Measurements from ENCODE around the gene FITM2. TPM values are rescaled to one million over a fixed set of nuclear protein-coding genes. Genes with fewer than 3 reads are reported as not detected.
"Not testable (repeated sequence)": the region's sequence is repeated elsewhere in the genome, so short reads cannot be mapped to it uniquely, and the experiment has no call there.

FITM2 gene
- total RNA-seq, 1 experiment from 2014 or later, result 7.5 TPM

GRCh38 chr20:44334306-44334705, 23.3 kb upstream of the FITM2 start:
- DNase-seq (ENCODE audit: low read depth), result no peak

GRCh38 chr20:44331201-44331600, 20.2 kb upstream of the FITM2 start:
- no peak for DNase-seq (ENCODE audit: low read depth)

DNA sequence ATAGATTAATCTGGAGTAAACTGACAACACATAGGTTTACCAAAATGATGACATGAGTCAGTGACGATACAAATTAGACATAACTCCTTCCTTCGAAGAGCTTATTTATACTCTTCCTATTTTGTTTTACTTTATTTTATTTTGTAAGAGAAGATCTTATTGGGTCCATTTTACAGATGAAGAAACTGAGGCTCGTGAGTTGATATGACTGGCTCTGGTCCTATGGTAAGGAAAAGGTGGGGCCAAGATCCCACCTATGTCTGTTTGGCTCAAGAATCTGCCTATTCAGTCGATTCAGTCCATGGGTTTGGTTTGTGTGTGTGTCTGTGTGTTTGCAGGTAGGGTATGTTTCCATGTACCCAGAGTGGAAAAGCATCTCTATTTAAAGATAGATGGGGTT, 17.4 kb upstream of the FITM2 start:
- no peak for DNase-seq (ENCODE audit: low read depth)

DNA sequence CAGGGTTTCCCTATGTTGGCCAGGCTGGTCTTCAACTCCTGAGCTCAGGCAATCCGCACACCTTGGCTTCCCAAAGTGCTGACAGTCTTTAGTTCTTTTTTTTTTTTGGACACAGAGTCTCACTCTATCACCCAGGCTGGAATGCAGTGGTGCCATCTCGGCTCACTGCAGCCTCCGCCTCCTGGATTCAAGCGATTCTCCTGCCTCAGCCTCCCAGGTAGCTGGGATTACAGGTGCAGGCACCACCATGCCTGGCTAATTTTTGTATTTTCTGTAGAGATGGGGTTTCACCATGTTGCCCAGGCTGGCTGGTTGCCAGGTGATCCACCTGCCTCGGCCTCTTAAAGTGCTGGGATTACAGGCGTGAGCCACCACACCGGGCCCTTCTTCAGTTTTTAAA, 16.7 kb upstream of the FITM2 start:
- not testable (repeated sequence) for DNase-seq (ENCODE audit: low read depth)

DNA sequence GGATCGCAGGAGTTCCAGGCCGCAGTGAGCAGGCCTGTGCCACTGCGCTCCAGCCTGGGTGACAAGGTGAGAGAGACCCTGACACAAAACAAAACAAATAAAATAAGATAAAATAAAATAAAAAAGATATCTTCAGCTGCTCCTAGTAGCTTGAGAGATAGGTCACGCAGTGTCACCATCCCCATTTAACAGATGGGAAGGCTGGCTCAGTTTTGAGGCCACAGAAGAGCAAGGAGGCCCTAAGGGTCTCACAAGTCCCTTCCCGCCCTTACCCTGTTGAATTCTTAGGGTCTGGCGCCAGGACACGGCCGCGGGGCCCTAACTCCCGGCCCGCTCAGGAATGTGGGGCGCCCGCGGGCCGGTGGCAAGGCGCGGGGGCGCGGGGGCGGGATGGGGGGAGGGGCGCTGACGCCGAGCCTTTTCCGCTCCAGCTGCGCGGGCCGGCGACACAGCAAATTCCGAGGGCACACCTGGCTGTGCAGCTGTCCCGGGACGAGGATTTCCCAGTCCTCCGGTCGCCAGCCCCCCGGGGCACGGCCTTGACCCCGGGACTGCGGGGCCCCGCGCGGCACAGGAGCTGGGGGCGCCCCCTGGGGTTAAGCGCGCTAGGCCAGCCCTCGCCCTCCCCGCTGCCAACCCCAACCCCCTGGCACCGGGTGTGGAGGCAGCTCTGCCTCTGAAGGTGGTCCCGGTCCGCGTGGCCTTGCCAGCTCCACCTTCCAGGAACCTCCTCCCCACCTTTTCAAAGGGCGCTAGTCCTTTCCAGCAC, 15.6 kb upstream of the FITM2 start:
- DNase-seq (ENCODE audit: low read depth), result no peak

DNA sequence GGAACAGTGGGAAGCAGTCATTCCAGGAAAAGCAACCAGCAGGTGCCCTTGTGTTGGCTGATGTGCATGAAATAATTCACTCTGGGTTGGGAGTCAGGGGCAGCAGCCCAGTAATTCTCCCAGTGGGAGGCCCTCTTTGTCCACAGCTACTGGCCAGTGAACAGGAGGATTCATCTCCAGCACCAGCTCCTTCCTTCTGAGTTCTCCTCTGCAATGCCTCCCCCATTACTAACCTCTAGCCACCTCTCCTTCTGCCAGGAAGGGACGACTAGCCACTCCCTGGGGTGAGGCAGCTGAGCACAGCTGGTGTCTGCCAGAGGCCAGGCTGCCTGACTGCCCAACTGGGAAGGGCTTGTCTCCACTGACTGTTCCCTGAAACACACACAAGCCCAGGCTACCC, 13.3 kb upstream of the FITM2 start:
- DNase-seq (ENCODE audit: low read depth), result no peak

GRCh38 chr20:44319839-44320422, 8.9 kb upstream of the FITM2 start:
- DNase-seq (ENCODE audit: low read depth), result no peak

DNA sequence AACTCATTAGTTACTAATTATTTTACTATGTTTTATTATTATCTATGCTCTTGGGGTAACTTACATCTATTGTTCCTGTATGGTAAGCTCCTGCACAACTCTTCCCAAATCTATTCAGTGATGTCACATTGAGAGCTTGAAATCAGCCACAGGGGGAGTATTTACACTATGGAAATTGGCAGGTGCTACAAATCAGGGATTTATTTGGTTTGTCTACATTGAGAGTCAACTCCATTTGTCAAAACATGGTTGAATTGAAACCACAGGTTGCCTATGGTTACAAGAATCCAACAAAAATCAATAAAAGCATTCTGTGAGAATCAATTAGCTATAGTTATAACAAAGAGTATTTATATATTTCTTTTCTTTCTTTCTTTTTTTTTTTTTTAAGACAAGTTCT, 3.9 kb upstream of the FITM2 start:
- no peak for DNase-seq (ENCODE audit: low read depth)

- DNase-seq (ENCODE audit: low read depth), result no peak
Observed at GRCh38 chr20:44309763-44310663, 989 bp downstream of the FITM2 start.

DNA sequence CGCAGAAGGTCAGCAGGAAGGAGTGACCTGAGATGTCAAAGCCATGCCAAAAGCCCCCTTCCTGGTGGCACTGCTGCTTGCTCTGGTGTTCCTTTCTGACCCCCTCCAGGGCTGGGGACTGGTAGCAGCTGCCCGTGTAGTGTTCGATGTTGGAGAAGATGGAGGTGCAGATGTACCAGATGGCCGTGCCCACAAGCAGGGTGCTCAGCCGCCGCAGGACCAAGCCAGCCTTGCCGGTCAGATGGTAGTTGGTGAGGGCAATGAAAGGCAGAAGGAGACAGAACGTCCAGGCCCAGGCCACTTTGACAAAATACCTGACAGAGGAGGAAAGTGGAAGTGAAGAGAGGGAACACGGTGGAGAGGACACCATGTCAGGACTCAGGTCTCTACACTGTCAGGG, 4.1 kb downstream of the FITM2 start:
- no peak for DNase-seq (ENCODE audit: low read depth)

DNA sequence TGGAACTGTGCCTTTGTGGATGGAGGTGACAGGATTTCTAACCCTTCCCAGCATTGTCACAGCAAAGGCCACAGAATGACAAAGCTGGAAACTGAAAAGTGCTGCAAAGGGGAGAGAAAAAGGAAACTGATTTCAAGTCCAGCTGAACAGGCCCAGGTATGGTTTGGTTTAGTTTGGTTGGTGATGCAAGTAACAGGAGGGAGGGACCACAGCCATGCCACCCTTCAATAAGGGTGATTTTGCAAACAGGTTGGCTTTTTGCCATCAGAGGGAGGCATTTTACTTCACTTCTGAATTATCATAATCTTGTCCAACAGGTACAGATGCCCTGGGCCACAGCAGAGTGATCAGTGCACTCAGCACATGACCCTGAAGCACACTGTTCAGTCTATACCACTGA, 6.6 kb downstream of the FITM2 start:
- no peak for DNase-seq (ENCODE audit: low read depth)

DNA sequence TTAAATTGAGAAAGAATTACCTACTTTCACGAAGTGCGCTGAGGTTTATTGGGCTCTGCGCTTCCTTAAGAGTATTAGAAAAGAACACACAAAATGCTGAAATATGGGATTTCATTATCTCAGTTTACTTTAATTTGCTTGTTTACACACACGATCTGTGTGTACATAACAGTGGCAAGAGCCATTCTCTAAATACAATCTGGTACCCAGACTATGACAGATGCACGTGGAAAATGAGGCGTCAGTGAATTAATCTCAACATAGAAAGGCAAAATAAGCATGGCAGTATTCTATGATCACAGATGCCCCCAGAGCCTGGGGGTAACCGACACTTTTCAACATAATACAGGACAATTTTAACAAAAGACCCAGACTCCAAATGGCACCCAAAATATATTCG, 8.3 kb downstream of the FITM2 start:
- no peak for DNase-seq (ENCODE audit: low read depth)

DNA sequence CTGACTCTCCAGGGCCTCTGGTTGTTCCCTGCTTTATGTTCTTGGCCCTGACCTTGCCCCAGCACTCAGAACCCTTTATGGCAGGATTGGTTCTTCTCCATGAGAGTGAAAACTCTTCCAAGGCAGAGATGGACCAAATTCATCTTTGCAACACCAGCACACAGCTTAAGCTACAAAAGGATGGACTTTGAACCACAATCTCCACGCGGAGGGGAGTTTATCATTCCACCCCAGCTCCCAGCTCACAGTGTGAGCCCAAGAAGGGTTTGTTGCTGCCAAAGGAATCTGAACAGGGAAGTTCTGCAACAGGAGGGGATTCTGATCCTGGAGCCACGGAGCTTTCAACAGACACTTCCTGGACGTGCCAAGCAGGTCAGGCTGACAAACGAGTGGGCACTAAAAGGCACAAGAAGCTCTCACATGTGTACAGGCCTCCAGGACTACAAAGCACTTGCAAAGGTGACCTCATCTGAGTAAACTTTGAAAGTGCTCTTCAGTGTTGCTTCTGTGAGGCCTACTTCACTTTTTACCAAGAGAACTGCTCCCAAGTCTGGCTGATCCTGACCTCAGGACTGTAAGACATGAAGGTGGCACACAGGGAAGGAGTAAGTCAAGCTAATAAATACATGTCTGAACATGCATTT, 8.9 kb downstream of the FITM2 start:
- no peak for DNase-seq (ENCODE audit: low read depth)

DNA sequence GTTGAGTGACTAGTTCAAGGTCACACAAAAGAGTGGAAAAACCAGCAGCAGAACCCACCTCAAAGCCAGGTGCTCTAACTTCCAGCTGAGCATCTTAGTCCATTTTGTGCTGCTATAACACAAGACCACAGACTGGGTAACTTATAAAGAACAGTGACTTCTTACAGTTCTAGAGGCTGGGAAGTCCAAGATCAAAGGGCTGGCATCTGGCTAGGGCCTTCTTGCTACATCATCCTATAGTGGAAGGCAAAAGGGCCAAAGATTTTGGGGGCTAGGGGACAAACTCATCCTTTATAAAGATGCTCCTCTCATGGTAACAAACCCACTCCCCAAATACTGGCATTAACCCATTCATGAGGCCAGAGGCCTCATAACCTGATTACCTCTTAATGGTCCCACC, 9.7 kb downstream of the FITM2 start:
- DNase-seq (ENCODE audit: low read depth), result no peak

- DNase-seq (ENCODE audit: low read depth), result not testable (repeated sequence)
Observed at GRCh38 chr20:44299011-44299535, 11.9 kb downstream of the FITM2 start.

GRCh38 chr20:44297721-44298120, 13.3 kb downstream of the FITM2 start:
- no peak for DNase-seq (ENCODE audit: low read depth)

DNA sequence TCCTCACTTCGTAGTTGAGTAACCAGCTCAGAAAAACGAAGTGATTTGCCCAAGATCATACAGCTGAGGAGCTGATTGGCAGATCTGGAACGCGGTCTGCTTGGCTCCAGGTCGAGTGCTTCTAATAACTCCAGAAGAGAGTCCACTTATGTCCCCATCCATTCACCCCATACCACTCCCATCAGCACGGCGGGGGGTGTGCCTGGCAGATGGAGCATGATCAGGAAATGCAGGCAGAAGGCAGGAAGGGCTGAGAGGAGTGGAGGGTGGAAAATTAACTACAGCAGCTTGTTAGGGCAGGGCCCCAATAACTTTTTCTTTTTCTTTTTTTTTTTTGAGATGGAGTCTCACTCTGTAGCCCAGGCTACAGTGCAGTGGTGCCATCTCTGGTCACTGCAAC, 15.0 kb downstream of the FITM2 start:
- DNase-seq (ENCODE audit: low read depth), result no peak

DNA sequence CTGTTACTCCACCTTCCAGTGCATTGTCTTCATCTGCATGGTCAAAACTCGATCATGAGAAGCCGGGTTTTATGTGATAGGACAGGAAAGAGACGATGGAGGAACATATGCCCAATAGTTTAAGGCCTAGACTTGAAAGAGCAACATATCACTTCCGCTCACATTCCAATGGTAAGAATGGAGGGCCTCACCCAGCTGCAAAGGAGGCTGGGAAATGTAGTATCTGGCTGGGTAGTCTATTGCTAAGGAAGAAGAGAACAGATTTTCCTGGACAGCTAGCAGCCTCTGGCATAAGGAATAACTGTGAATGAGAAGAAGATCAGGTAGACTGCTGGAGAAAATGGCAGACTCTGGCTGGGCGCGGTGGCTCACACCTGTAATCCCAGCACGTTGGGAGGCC, 19.2 kb downstream of the FITM2 start:
- DNase-seq (ENCODE audit: low read depth), result peak; percentile 49

GRCh38 chr20:44288252-44288651, 22.8 kb downstream of the FITM2 start:
- DNase-seq (ENCODE audit: low read depth), result no peak

DNA sequence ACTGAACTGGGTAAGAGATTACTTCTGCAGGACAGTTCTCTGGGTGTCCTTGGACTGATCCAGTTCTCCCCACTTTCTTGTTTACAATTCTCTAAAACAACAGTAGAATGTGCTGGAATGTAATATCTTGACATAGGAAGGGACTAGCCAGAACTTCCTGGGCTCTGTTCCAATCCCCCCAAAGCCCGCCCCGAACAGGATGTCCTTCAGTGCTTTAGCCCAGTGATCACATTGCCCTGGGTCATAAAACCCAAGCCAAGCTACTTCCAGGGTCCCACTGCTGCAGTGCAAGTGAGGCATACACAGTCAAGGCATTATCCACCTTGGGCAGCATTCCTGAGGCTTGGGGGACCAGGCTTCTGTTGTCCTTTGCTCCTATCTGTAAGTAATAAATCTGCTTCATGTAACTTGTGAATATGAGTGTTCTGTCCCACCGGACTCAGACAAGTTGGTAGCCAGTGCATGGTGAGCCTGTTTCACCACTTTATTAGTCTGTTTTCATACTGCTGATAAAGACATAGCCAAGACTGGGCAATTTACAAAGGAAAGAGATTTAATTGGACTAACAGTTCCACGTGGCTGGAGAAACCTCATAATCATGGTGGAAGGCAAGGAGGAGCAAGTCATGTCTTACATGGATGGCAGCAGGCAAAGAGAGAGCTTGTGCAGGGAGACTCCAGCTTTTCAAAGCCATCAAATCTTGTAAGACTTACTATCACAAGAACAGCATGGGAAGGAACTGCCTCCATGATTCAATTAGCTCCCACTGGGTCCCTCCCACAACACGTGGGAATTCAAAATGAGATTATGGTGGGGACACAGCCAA, 23.5 kb downstream of the FITM2 start:
- no peak for DNase-seq (ENCODE audit: low read depth)

GRCh38 chr20:44284032-44284431, 27.0 kb downstream of the FITM2 start:
- DNase-seq (ENCODE audit: low read depth), result no peak
